Panc1 (cell line): ENCODE data around the gene COLEC11.

Experiments used
- CTCF ChIP-seq: fragments of 450-650 bp; IDR thresholded peaks from 2 replicates; pipeline ENCODE4 v1.5.1; 2017; ENCODE audit warnings: mild to moderate bottlenecking
- POLR2AphosphoS5 ChIP-seq: IDR thresholded peaks from 2 replicates; pipeline ENCODE4 v1.6.1; 2012; ENCODE audit warnings: mild to moderate bottlenecking, low read depth, low read length, moderate library complexity
- SIN3A ChIP-seq: IDR thresholded peaks from 2 replicates; pipeline ENCODE4 v1.6.1; 2012; ENCODE audit warnings: low read depth, mild to moderate bottlenecking, low read length, moderate library complexity, borderline replicate concordance; ENCODE audit not compliant: insufficient read depth
- TCF7L2 ChIP-seq: IDR thresholded peaks from 2 replicates; pipeline ENCODE4 v1.6.1; 2011; ENCODE audit warnings: mild to moderate bottlenecking, low read depth, low read length, inconsistent platforms
- TF ChIP-seq, protein P1 (sequence below), 2 experiments: IDR thresholded peaks; 2 replicates each; pipeline ENCODE4 v1.6.1; 2011 to 2012; ENCODE audit warnings: low read depth in 2 of 2, control low read depth in 1 of 2, low read length in 1 of 2, mild to moderate bottlenecking in 1 of 2, moderate library complexity in 1 of 2; ENCODE audit not compliant: insufficient read depth in 1 of 2

DNA sequence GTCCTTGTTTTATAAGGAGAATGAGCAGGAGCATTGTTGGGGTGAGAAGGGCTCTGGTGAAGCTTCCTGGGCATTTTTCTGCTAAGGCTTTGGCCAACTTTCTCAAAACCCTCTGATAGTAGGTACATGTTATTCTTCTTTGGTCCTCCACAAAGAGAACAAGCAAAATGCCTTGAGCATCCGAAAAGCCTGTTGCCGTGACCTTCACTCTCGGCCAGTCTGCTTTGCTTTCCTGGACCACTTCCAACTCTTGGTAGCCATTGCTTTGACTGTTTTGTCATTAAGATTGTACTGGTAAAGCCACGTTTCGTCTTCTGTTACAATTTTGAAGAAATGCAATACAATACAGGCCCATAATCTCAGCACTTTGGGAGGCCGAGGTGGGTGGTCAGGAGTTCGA, 35.7 kb downstream of the COLEC11 start:
- TF ChIP-seq POLR2AphosphoS5 (no peak), TCF7L2 (no peak), CTCF (no peak), SIN3A (no peak)
- TF ChIP-seq, protein P1, sequence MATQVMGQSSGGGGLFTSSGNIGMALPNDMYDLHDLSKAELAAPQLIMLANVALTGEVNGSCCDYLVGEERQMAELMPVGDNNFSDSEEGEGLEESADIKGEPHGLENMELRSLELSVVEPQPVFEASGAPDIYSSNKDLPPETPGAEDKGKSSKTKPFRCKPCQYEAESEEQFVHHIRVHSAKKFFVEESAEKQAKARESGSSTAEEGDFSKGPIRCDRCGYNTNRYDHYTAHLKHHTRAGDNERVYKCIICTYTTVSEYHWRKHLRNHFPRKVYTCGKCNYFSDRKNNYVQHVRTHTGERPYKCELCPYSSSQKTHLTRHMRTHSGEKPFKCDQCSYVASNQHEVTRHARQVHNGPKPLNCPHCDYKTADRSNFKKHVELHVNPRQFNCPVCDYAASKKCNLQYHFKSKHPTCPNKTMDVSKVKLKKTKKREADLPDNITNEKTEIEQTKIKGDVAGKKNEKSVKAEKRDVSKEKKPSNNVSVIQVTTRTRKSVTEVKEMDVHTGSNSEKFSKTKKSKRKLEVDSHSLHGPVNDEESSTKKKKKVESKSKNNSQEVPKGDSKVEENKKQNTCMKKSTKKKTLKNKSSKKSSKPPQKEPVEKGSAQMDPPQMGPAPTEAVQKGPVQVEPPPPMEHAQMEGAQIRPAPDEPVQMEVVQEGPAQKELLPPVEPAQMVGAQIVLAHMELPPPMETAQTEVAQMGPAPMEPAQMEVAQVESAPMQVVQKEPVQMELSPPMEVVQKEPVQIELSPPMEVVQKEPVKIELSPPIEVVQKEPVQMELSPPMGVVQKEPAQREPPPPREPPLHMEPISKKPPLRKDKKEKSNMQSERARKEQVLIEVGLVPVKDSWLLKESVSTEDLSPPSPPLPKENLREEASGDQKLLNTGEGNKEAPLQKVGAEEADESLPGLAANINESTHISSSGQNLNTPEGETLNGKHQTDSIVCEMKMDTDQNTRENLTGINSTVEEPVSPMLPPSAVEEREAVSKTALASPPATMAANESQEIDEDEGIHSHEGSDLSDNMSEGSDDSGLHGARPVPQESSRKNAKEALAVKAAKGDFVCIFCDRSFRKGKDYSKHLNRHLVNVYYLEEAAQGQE (IDR thresholded peaks at IDR 0.05; ENCODE audit: insufficient read depth in 1 of 2, low read depth in 2 of 2, low read length in 1 of 2), result no peak
